Suprapubic skin (tissue), 4 donors: ENCODE results near the gene CNMD.

Experiments
- CTCF ChIP-seq, 2 donors: fragments of 200-600 bp in 1 of 2; fragments of 450-650 bp in 1 of 2; sonication (generic) in 1 of 2; IDR thresholded peaks; one replicate each; pipeline ENCODE4 v1.5.1; 2016 to 2019; ENCODE audit warnings: antibody characterized with exemption in 2 of 2, mild to moderate bottlenecking in 1 of 2, moderate library complexity in 1 of 2
- EP300 ChIP-seq: sonication (generic); formaldehyde crosslinking; IDR thresholded peaks from one replicate; pipeline ENCODE4 v1.6.1; 2017; ENCODE audit warnings: antibody characterized with exemption
- POLR2A ChIP-seq, 2 donors: fragments of 450-650 bp; IDR thresholded peaks; one replicate each; pipeline ENCODE4 v1.6.1; 2017; ENCODE audit warnings: antibody characterized with exemption in 2 of 2, mild to moderate bottlenecking in 2 of 2, moderate library complexity in 2 of 2
- POLR2AphosphoS5 ChIP-seq, 3 donors: sonication (generic); formaldehyde crosslinking; IDR thresholded peaks; one replicate each; pipeline ENCODE4 v1.6.1; 2017; ENCODE audit warnings: antibody characterized with exemption in 3 of 3

- TF ChIP-seq POLR2AphosphoS5 (IDR thresholded peaks at IDR 0.05) (no peak), CTCF (IDR thresholded peaks at IDR 0.05) (no peak), POLR2A (IDR thresholded peaks at IDR 0.05) (no peak), EP300 (no peak)
These were observed 33.5 kb downstream of the CNMD start for GRCh38 chr13:52706081-52706480.
